Measurements from ENCODE around the gene MYO18B.

DNA sequence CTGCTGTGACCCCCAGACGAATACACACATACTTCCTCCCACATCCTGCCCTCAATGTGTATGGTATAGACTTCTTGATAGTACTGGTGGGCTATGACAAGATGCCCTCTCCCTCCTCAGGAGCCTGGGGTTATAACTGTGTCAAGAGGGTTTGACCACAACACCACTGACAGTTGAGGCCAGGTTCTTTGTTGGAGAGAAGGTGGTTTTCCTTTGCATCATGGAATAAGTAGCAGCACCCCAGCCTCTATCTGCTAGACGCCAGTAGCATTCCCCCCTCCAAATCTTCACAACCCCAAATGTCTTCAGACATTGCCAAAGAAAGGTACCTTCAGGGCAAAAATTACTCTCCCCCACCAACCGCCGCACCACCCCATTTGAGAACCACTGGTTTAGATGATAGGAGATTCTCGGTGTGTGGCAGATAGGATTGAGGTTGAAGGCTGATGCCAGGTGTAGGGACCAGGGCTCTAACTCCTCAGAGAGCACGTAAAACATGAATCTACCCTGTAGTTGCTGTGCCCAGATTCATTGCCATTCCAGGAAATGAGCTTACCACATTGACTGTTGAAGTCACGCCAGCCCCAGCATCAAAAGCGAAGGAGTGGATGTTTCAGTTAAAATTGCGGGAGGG, 5.5 kb upstream of the MYO18B start:
- TF ChIP-seq, protein P1, sequence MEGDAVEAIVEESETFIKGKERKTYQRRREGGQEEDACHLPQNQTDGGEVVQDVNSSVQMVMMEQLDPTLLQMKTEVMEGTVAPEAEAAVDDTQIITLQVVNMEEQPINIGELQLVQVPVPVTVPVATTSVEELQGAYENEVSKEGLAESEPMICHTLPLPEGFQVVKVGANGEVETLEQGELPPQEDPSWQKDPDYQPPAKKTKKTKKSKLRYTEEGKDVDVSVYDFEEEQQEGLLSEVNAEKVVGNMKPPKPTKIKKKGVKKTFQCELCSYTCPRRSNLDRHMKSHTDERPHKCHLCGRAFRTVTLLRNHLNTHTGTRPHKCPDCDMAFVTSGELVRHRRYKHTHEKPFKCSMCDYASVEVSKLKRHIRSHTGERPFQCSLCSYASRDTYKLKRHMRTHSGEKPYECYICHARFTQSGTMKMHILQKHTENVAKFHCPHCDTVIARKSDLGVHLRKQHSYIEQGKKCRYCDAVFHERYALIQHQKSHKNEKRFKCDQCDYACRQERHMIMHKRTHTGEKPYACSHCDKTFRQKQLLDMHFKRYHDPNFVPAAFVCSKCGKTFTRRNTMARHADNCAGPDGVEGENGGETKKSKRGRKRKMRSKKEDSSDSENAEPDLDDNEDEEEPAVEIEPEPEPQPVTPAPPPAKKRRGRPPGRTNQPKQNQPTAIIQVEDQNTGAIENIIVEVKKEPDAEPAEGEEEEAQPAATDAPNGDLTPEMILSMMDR (IDR thresholded peaks at IDR 0.05; ENCODE audit: insufficient read depth, low read length, poor library complexity, severe bottlenecking) = no peak
- TF ChIP-seq EZH2phosphoT487 (conservative IDR thresholded peaks at IDR 0.05; ENCODE audit: low read length) = no peak

Measured in SU-DHL-6 (cell line).